Duodenal mucosa (tissue), 2 donors: ENCODE results near the gene PLEKHG1.

Source experiments
- H3K27ac ChIP-seq: one replicate; pipeline ENCODE4 v1.7.0; 2013; ENCODE audit warnings: low read depth, low read length
- H3K27me3 ChIP-seq, 2 donors: one replicate each; pipeline ENCODE4 v1.7.0; 2013; ENCODE audit warnings: low read length in 2 of 2, control low read depth in 1 of 2; ENCODE audit not compliant: insufficient read depth in 2 of 2, control insufficient read depth in 1 of 2
- H3K36me3 ChIP-seq, 2 donors: one replicate each; pipeline ENCODE4 v1.7.0; 2013; ENCODE audit warnings: low read length in 2 of 2, control low read depth in 1 of 2; ENCODE audit not compliant: insufficient read depth in 2 of 2, control insufficient read depth in 1 of 2
- H3K4me1 ChIP-seq, 2 donors: one replicate each; pipeline ENCODE4 v1.7.0; 2013; ENCODE audit warnings: low read length in 2 of 2, control low read depth in 1 of 2; ENCODE audit not compliant: insufficient read depth in 2 of 2, control insufficient read depth in 1 of 2
- H3K4me3 ChIP-seq, 2 donors: one replicate each; pipeline ENCODE4 v1.7.0; 2013; ENCODE audit warnings: low read length in 2 of 2, low read depth in 1 of 2
- H3K9ac ChIP-seq, 2 donors: one replicate each; pipeline ENCODE4 v1.7.0; 2013; ENCODE audit warnings: low read length in 2 of 2, low read depth in 1 of 2
- H3K9me3 ChIP-seq, 2 donors: one replicate each; pipeline ENCODE4 v1.7.0; 2013; ENCODE audit warnings: low read length in 2 of 2, control low read depth in 1 of 2; ENCODE audit not compliant: control insufficient read depth in 1 of 2

PLEKHG1 gene

GRCh38 chr6:150600301-150601017 is 774 bp downstream of the PLEKHG1 start:
- peak overlapping the region; percentile 71 to 77 for H3K4me3 ChIP-seq
- peaks cover 33 to 51% of the 10 kb centered on the region in 2 donors for H3K4me1 ChIP-seq
- no peaks in the 10 kb centered on the region for H3K27me3 ChIP-seq
- H3K27ac ChIP-seq: peak overlapping the region; percentile 79
- H3K9ac ChIP-seq: peak overlapping the region; percentile 40 to 84
- H3K36me3 ChIP-seq: no peaks in the 10 kb centered on the region
- no peaks in the 10 kb centered on the region for H3K9me3 ChIP-seq

- Histone ChIP-seq H3K36me3 (no peaks in the 10 kb centered on the region), H3K4me3 (peak overlapping the region; percentile 71 to 77), H3K9ac (no peak overlapping the region), H3K9me3 (no peaks in the 10 kb centered on the region), H3K4me1 (peaks cover 33 to 47% of the 10 kb centered on the region in 2 donors), H3K27ac (no peak overlapping the region), H3K27me3 (no peaks in the 10 kb centered on the region)
These were observed 1.8 kb downstream of the PLEKHG1 start for GRCh38 chr6:150601439-150601838.

GRCh38 chr6:150603176-150603575 is 3.5 kb downstream of the PLEKHG1 start:
- Histone ChIP-seq H3K4me1 (peaks cover 23 to 34% of the 10 kb centered on the region in 2 donors), H3K9me3 (no peaks in the 10 kb centered on the region), H3K27me3 (no peaks in the 10 kb centered on the region), H3K36me3 (no peaks in the 10 kb centered on the region), H3K9ac (no peak overlapping the region), H3K27ac (no peak overlapping the region), H3K4me3 (no peak overlapping the region)

GRCh38 chr6:150604467-150604866 is 4.8 kb downstream of the PLEKHG1 start:
- Histone ChIP-seq H3K36me3 (no peaks in the 10 kb centered on the region), H3K9me3 (no peaks in the 10 kb centered on the region), H3K4me3 (no peak overlapping the region), H3K4me1 (peaks cover 15 to 22% of the 10 kb centered on the region in 2 donors), H3K27me3 (no peaks in the 10 kb centered on the region), H3K27ac (no peak overlapping the region), H3K9ac (no peak overlapping the region)

- Histone ChIP-seq H3K9me3 (no peaks in the 10 kb centered on the region), H3K9ac (no peak overlapping the region), H3K27me3 (no peaks in the 10 kb centered on the region), H3K36me3 (no peaks in the 10 kb centered on the region), H3K4me3 (no peak overlapping the region), H3K27ac (no peak overlapping the region), H3K4me1 (peaks cover 15 to 22% of the 10 kb centered on the region in 2 donors)
These were observed 5.6 kb downstream of the PLEKHG1 start for GRCh38 chr6:150605333-150605732.

GRCh38 chr6:150606168-150606591 is 6.5 kb downstream of the PLEKHG1 start:
- Histone ChIP-seq H3K27me3 (no peaks in the 10 kb centered on the region), H3K36me3 (no peaks in the 10 kb centered on the region), H3K27ac (no peak overlapping the region)

GRCh38 chr6:150606647-150607328 is 7.1 kb downstream of the PLEKHG1 start:
- peaks cover 5 to 12% of the 10 kb centered on the region in 2 donors for H3K4me1 ChIP-seq
- H3K9ac ChIP-seq: no peak overlapping the region
- H3K36me3 ChIP-seq: no peaks in the 10 kb centered on the region
- no peak overlapping the region for H3K27ac ChIP-seq
- no peak overlapping the region for H3K4me3 ChIP-seq
- H3K27me3 ChIP-seq: no peaks in the 10 kb centered on the region
- H3K9me3 ChIP-seq: no peaks in the 10 kb centered on the region

More at GRCh38 chr6:150606168-150606591, 6.5 kb downstream of the PLEKHG1 start:
- H3K4me1 ChIP-seq: peaks cover 11 to 18% of the 10 kb centered on the region in 2 donors
- H3K9me3 ChIP-seq: no peaks in the 10 kb centered on the region
- H3K4me3 ChIP-seq: no peak overlapping the region
- no peak overlapping the region for H3K9ac ChIP-seq

GRCh38 chr6:150607329-150607650 is 7.6 kb downstream of the PLEKHG1 start:
- Histone ChIP-seq H3K27ac (no peak overlapping the region), H3K4me1 (peaks cover 5 to 7% of the 10 kb centered on the region in 2 donors), H3K9ac (no peak overlapping the region), H3K27me3 (no peaks in the 10 kb centered on the region), H3K4me3 (no peak overlapping the region), H3K9me3 (no peaks in the 10 kb centered on the region), H3K36me3 (no peaks in the 10 kb centered on the region)

GRCh38 chr6:150610584-150610983 is 10.9 kb downstream of the PLEKHG1 start:
- Histone ChIP-seq H3K9ac (no peak overlapping the region), H3K9me3 (no peaks in the 10 kb centered on the region), H3K4me3 (no peak overlapping the region), H3K27me3 (no peaks in the 10 kb centered on the region), H3K4me1 (peaks cover 5 to 9% of the 10 kb centered on the region in 2 donors), H3K27ac (no peak overlapping the region), H3K36me3 (no peaks in the 10 kb centered on the region)

- Histone ChIP-seq H3K27me3 (no peaks in the 10 kb centered on the region), H3K27ac (no peak overlapping the region), H3K9ac (no peak overlapping the region), H3K4me3 (no peak overlapping the region), H3K9me3 (no peaks in the 10 kb centered on the region), H3K36me3 (no peaks in the 10 kb centered on the region), H3K4me1 (peaks cover 3 to 6% of the 10 kb centered on the region in 2 donors)
These were observed 13.6 kb downstream of the PLEKHG1 start for GRCh38 chr6:150613269-150613668.
